Measurements from ENCODE around the gene G3BP2.

- TF ChIP-seq CTCF (IDR thresholded peaks at IDR 0.05; ENCODE audit: poor library complexity, severe bottlenecking) = no peak
- TF ChIP-seq REST (IDR thresholded peaks at IDR 0.05; ENCODE audit: borderline replicate concordance) = no peak
Observed at GRCh38 chr4:75678473-75678872, 5.3 kb upstream of the G3BP2 start.

Measured in neural cell (in vitro differentiated cells).